Measurements from ENCODE around the gene AKR7A3. TPM values are rescaled to one million over a fixed set of nuclear protein-coding genes. Genes with fewer than 3 reads are reported as not detected.

Gene AKR7A3
- total and polyA plus RNA-seq, 9 of the 15 experiments (the other 6 are each of a cell fraction or from before 2014, with no cell fraction given) = 0.04 to 1.5 (median 0.44) TPM; not detected in 1

DNA sequence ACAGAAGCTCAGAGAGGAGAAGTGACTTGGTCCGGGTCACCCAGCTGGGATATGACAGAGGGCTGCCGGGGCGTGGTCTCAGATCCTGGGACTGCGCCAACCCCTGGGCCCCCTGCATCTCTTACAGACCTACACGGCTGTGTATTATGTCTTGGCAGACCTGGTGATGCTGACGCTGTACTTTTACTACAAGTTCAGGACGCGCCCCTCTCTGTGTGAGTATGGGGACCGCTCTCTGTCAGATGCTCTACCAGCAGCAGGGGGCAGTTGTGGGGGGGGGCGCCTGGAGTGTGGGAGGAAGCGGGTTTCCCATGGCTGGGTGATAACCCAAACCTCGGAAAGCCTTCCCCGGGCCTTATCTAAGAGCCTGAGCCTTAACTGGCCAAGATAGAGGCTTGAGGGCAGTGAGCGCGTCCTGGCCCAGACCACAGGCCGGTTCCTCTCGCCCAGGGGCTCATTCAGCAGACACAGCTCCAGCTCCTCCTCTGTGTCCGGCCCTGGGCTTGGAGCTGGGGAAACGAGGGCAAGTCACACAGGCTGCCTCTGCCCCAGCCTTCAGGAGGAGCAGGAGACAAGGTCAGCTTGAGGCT is 36.9 kb upstream of the AKR7A3 start (continued):
- TF ChIP-seq, protein P1, sequence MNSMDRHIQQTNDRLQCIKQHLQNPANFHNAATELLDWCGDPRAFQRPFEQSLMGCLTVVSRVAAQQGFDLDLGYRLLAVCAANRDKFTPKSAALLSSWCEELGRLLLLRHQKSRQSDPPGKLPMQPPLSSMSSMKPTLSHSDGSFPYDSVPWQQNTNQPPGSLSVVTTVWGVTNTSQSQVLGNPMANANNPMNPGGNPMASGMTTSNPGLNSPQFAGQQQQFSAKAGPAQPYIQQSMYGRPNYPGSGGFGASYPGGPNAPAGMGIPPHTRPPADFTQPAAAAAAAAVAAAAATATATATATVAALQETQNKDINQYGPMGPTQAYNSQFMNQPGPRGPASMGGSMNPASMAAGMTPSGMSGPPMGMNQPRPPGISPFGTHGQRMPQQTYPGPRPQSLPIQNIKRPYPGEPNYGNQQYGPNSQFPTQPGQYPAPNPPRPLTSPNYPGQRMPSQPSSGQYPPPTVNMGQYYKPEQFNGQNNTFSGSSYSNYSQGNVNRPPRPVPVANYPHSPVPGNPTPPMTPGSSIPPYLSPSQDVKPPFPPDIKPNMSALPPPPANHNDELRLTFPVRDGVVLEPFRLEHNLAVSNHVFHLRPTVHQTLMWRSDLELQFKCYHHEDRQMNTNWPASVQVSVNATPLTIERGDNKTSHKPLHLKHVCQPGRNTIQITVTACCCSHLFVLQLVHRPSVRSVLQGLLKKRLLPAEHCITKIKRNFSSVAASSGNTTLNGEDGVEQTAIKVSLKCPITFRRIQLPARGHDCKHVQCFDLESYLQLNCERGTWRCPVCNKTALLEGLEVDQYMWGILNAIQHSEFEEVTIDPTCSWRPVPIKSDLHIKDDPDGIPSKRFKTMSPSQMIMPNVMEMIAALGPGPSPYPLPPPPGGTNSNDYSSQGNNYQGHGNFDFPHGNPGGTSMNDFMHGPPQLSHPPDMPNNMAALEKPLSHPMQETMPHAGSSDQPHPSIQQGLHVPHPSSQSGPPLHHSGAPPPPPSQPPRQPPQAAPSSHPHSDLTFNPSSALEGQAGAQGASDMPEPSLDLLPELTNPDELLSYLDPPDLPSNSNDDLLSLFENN (IDR thresholded peaks at IDR 0.05; ENCODE audit: low read depth in 2 of 2, low read length in 2 of 2) = peak in 1 of 2 experiments; percentile 53; a peak in 1 of 4 replicates
- TF ChIP-seq MAFG (tag; conservative IDR thresholded peaks at IDR 0.05) (no peak), HNRNPLL (IDR thresholded peaks at IDR 0.05; ENCODE audit: low read depth, low read length, poor library complexity, severe bottlenecking) (no peak), MEF2D (tag; conservative IDR thresholded peaks at IDR 0.05; ENCODE audit: low read depth) (no peak), ZKSCAN1 (IDR thresholded peaks at IDR 0.05; ENCODE audit: low read depth, low read length) (no peak), PRDM10 (IDR thresholded peaks at IDR 0.05; ENCODE audit: partially characterized antibody) (peak; percentile 44), CHD4 (IDR thresholded peaks at IDR 0.05; ENCODE audit: insufficient read depth, insufficient replicate concordance, low read depth, low read length, poor library complexity, severe bottlenecking) (no peak), PCBP1 (IDR thresholded peaks at IDR 0.05; ENCODE audit: low read depth, low read length, poor library complexity, severe bottlenecking) (no peak), HDAC2 (IDR thresholded peaks at IDR 0.05) (no peak), ZNF253 (CRISPR knock-in tag; conservative IDR thresholded peaks at IDR 0.05) (no peak), ZBTB7A (IDR thresholded peaks at IDR 0.05; ENCODE audit: borderline replicate concordance, control insufficient read depth, low read depth, low read length) (peak; percentile 82), PHB2 (IDR thresholded peaks at IDR 0.05; ENCODE audit: low read depth) (no peak), ZNF282 (CRISPR knock-in tag; IDR thresholded peaks at IDR 0.05) (no peak), RBM25 (IDR thresholded peaks at IDR 0.05; ENCODE audit: low read depth, low read length, severe bottlenecking) (no peak), MYC (IDR thresholded peaks at IDR 0.05; ENCODE audit: low read depth, low read length) (0 out of 2 replicates have a peak, but pooled peaks have one; percentile 21), MYC (CRISPR knock-in tag; IDR thresholded peaks at IDR 0.05; ENCODE audit: borderline replicate concordance, low read depth) (no peak), BRF2 (IDR thresholded peaks at IDR 0.05; ENCODE audit: borderline replicate concordance, insufficient read depth, insufficient read length) (no peak), ELF2 (CRISPR knock-in tag; IDR thresholded peaks at IDR 0.05) (no peak)
- TF ChIP-seq, protein P2, sequence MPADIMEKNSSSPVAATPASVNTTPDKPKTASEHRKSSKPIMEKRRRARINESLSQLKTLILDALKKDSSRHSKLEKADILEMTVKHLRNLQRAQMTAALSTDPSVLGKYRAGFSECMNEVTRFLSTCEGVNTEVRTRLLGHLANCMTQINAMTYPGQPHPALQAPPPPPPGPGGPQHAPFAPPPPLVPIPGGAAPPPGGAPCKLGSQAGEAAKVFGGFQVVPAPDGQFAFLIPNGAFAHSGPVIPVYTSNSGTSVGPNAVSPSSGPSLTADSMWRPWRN (IDR thresholded peaks at IDR 0.05; ENCODE audit: low read depth) = peak; percentile 86

Data from K562 (cell line).